ENCODE data around the gene NOXA1.
A peak's percentile ranks its signal among the peaks of the same experiment; 100 is the strongest.
"Not testable (repeated sequence)": the region's sequence is repeated elsewhere in the genome, so short reads cannot be mapped to it uniquely, and the experiment has no call there.

Gene NOXA1

GRCh38 chr9:137422604-137423513 is at the start of gene NOXA1, which contains the start of gene EXD3:
Gene NOXA1, plus strand, starts transcription at chr9:137423393. Its CDS starts 137 bp downstream, at chr9:137423530.
Gene EXD3, minus strand, starts transcription at chr9:137423162. Its CDS starts 27,805 bp downstream, at chr9:137395357.
- DNase-seq, result peak; percentile 96

- no peak for DNase-seq
Observed at GRCh38 chr9:137373611-137373980, 49.6 kb upstream of the NOXA1 start.

- no peak for DNase-seq
Observed at GRCh38 chr9:137374131-137374845, 48.9 kb upstream of the NOXA1 start.

GRCh38 chr9:137375321-137376058 is 47.7 kb upstream of the NOXA1 start:
- no peak for DNase-seq

GRCh38 chr9:137376386-137376785 is 46.8 kb upstream of the NOXA1 start:
- no peak for DNase-seq

GRCh38 chr9:137378688-137379410 is 44.3 kb upstream of the NOXA1 start:
- DNase-seq, result not testable (repeated sequence)

GRCh38 chr9:137379761-137380161 is 43.4 kb upstream of the NOXA1 start:
- DNase-seq, result no peak

- DNase-seq, result no peak
Observed at GRCh38 chr9:137380171-137380570, 43.0 kb upstream of the NOXA1 start.

GRCh38 chr9:137380606-137381005 is 42.6 kb upstream of the NOXA1 start:
- DNase-seq, result no peak

GRCh38 chr9:137381501-137382443 is 41.4 kb upstream of the NOXA1 start:
- no peak for DNase-seq

GRCh38 chr9:137382444-137383080 is 40.6 kb upstream of the NOXA1 start:
- peak; percentile 36 for DNase-seq

GRCh38 chr9:137383081-137383783 is 40.0 kb upstream of the NOXA1 start:
- peak; percentile 96 for DNase-seq

- DNase-seq, result no peak
Observed at GRCh38 chr9:137383784-137384756, 39.1 kb upstream of the NOXA1 start.

- no peak for DNase-seq
Observed at GRCh38 chr9:137385061-137385655, 38.0 kb upstream of the NOXA1 start.

- not testable (repeated sequence) for DNase-seq
Observed at GRCh38 chr9:137386507-137387113, 36.6 kb upstream of the NOXA1 start.

GRCh38 chr9:137387114-137387890 is 35.9 kb upstream of the NOXA1 start:
- no peak for DNase-seq
